ENCODE measurements around the gene BUB3. TPM values are rescaled to one million over a fixed set of nuclear protein-coding genes. Genes with fewer than 3 reads are reported as not detected.

The BUB3 gene
- polyA plus RNA-seq, 2 of the 4 experiments (the other 2 are of a cell fraction): 216 to 229 TPM

DNA sequence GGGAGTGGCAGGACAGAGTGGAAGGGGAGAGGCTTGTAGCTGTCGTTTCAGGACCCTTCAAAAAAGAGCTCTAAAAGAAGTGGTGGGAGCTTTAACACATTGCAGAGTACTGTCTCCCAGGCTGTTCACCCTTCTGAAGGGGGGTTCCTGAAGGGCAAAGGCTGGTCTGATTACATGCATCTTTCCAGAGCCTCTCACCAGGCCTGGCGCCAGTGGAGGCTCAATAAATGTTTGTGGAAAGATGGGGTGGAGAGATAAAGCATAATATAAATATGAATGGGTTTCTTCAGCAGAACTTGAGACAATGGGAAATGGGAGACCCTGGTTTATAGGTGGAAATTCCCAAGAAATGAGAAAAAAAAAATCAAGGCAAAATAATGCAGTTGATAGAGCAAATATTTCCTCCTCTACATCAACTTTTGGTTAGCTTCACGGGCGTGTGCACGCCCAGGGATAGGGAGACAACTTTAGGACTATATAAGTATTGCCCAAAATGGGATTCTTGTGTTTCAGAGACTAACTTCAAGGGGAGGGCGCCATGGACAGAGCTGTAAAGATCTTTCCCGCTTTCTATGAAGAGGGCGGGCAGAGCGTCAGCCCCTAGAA, 613 bp upstream of the BUB3 start:
- Histone ChIP-seq H3K4me2 (peak overlapping the region; percentile 42; the same call in 2 of the 3 replicates), H3K27ac (peak overlapping the region; percentile 49 to 68; a peak in 5 of 6 replicates), H3K4me1 (peaks cover 33% of the 10 kb centered on the region), H3K9me3 (no peaks in the 10 kb centered on the region), H3K4me3 (no peak overlapping the region)
- ATAC-seq: no peak
- CTCF ChIA-PET: interaction anchor here (0.6 to 2.0 kb wide), 8 partner anchors 9 to 227 kb away, joined by 3 to 9 read pairs (median 4); no protein-coding TSS in a partner anchor
- no peak for DNase-seq (ENCODE audit: low read depth in 1 of 2, low spot score in 1 of 2)
- TF ChIP-seq, protein P1, sequence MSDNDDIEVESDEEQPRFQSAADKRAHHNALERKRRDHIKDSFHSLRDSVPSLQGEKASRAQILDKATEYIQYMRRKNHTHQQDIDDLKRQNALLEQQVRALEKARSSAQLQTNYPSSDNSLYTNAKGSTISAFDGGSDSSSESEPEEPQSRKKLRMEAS (IDR thresholded peaks at IDR 0.05): peak; percentile 97
- TF ChIP-seq HDAC2 (IDR thresholded peaks at IDR 0.05) (no peak), HOXB5 (CRISPR knock-in tag; IDR thresholded peaks at IDR 0.05) (0 out of 2 replicates have a peak, but pooled peaks have one; percentile 33), HOXB13 (CRISPR knock-in tag; IDR thresholded peaks at IDR 0.05; ENCODE audit: low read depth) (peak; percentile 72; the same call in 1 of the 2 replicates), SMC3 (IDR thresholded peaks at IDR 0.05) (no peak), EP300 (IDR thresholded peaks at IDR 0.05) (no peak), EHF (CRISPR knock-in tag; IDR thresholded peaks at IDR 0.05) (no peak), POLR2AphosphoS2 (conservative IDR thresholded peaks at IDR 0.05; ENCODE audit: low read length) (no peak), ZFP36 (IDR thresholded peaks at IDR 0.05; ENCODE audit: borderline replicate concordance, partially characterized antibody) (no peak), KDM5A (IDR thresholded peaks at IDR 0.05) (no peak), ZSCAN20 (CRISPR knock-in tag; IDR thresholded peaks at IDR 0.05) (no peak), SREBF2 (IDR thresholded peaks at IDR 0.05) (no peak), RAD21 (conservative IDR thresholded peaks at IDR 0.05 in 1 of 2, IDR thresholded peaks at IDR 0.05 in 1 of 2) (no peak), RFX5 (IDR thresholded peaks at IDR 0.05) (no peak), HOXA7 (CRISPR knock-in tag; IDR thresholded peaks at IDR 0.05) (no peak), RNF2 (IDR thresholded peaks at IDR 0.05; ENCODE audit: borderline replicate concordance, low read depth) (no peak), JUNB (IDR thresholded peaks at IDR 0.05) (no peak)
- TF ChIP-seq, protein P2, sequence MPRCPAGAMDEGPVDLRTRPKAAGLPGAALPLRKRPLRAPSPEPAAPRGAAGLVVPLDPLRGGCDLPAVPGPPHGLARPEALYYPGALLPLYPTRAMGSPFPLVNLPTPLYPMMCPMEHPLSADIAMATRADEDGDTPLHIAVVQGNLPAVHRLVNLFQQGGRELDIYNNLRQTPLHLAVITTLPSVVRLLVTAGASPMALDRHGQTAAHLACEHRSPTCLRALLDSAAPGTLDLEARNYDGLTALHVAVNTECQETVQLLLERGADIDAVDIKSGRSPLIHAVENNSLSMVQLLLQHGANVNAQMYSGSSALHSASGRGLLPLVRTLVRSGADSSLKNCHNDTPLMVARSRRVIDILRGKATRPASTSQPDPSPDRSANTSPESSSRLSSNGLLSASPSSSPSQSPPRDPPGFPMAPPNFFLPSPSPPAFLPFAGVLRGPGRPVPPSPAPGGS (IDR thresholded peaks at IDR 0.05): no peak
- TF ChIP-seq, protein P3, sequence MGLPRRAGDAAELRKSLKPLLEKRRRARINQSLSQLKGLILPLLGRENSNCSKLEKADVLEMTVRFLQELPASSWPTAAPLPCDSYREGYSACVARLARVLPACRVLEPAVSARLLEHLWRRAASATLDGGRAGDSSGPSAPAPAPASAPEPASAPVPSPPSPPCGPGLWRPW (IDR thresholded peaks at IDR 0.05): no peak
- TF ChIP-seq, protein P4, sequence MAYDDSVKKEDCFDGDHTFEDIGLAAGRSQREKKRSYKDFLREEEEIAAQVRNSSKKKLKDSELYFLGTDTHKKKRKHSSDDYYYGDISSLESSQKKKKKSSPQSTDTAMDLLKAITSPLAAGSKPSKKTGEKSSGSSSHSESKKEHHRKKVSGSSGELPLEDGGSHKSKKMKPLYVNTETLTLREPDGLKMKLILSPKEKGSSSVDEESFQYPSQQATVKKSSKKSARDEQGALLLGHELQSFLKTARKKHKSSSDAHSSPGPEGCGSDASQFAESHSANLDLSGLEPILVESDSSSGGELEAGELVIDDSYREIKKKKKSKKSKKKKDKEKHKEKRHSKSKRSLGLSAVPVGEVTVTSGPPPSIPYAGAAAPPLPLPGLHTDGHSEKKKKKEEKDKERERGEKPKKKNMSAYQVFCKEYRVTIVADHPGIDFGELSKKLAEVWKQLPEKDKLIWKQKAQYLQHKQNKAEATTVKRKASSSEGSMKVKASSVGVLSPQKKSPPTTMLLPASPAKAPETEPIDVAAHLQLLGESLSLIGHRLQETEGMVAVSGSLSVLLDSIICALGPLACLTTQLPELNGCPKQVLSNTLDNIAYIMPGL (CRISPR knock-in tag; IDR thresholded peaks at IDR 0.05; ENCODE audit: borderline replicate concordance): no peak
- TF ChIP-seq, protein P5, sequence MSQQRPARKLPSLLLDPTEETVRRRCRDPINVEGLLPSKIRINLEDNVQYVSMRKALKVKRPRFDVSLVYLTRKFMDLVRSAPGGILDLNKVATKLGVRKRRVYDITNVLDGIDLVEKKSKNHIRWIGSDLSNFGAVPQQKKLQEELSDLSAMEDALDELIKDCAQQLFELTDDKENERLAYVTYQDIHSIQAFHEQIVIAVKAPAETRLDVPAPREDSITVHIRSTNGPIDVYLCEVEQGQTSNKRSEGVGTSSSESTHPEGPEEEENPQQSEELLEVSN (IDR thresholded peaks at IDR 0.05; ENCODE audit: borderline replicate concordance, low read depth): peak; percentile 99
- TF ChIP-seq, protein P6, sequence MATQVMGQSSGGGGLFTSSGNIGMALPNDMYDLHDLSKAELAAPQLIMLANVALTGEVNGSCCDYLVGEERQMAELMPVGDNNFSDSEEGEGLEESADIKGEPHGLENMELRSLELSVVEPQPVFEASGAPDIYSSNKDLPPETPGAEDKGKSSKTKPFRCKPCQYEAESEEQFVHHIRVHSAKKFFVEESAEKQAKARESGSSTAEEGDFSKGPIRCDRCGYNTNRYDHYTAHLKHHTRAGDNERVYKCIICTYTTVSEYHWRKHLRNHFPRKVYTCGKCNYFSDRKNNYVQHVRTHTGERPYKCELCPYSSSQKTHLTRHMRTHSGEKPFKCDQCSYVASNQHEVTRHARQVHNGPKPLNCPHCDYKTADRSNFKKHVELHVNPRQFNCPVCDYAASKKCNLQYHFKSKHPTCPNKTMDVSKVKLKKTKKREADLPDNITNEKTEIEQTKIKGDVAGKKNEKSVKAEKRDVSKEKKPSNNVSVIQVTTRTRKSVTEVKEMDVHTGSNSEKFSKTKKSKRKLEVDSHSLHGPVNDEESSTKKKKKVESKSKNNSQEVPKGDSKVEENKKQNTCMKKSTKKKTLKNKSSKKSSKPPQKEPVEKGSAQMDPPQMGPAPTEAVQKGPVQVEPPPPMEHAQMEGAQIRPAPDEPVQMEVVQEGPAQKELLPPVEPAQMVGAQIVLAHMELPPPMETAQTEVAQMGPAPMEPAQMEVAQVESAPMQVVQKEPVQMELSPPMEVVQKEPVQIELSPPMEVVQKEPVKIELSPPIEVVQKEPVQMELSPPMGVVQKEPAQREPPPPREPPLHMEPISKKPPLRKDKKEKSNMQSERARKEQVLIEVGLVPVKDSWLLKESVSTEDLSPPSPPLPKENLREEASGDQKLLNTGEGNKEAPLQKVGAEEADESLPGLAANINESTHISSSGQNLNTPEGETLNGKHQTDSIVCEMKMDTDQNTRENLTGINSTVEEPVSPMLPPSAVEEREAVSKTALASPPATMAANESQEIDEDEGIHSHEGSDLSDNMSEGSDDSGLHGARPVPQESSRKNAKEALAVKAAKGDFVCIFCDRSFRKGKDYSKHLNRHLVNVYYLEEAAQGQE (IDR thresholded peaks at IDR 0.05): no peak
- WGBS (ENCODE audit: missing lambda C conversion rate): 35% methylated on average over 9 of the region's 9 CpGs
- FAIRE-seq: no peak
- POLR2A ChIA-PET: interaction anchor here (0.6 to 1.5 kb wide), 11 partner anchors 8 to 227 kb away, joined by 3 to 6 read pairs (median 4); no protein-coding TSS in a partner anchor
